Measurements from ENCODE around the gene ZBTB5.

Gene ZBTB5

DNA sequence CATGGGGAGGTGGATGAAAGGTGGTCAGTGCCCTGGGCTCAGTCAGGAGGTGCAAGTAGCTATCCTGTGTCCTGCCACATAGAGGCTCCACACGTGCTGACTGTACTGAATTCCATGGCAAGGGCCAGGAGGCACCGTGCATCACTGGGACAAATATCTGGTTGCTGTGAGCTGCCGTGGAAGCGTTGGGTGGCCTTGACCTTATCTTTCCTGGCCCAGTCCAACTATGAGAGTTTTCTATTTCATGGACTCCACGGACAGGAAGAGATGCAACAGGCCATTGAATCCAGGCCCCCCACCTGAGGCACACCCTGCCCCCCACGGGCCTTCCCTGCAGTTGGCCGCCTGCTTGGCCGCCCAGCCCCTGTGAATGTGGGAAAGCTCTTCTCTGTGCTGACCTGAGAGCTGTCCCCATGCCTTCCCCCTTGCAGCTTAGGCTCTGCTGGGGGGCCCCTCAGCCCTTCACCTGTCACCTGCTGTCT, 41.0 kb downstream of the ZBTB5 start:
- no peak for DNase-seq (ENCODE audit: low spot score)

DNA sequence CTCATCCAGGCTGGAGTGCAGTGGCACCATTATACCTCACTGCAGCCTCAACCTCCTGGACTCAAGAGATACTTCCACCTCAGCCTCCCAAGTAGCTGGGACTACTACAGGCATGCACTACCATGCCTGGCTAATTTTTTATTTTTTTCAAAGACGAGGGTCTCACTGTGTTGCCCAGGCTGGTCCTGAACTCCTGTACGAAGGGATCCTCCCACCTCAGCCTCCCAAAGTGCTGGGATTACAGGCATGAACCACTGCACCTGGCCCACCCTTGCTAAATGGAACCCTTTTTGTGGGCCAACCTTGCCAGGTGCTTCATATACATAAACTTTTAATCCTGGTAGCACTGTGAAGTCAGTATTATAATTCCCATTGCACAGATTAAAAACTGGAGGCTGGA, 41.7 kb downstream of the ZBTB5 start:
- no peak for DNase-seq (ENCODE audit: low spot score)

DNA sequence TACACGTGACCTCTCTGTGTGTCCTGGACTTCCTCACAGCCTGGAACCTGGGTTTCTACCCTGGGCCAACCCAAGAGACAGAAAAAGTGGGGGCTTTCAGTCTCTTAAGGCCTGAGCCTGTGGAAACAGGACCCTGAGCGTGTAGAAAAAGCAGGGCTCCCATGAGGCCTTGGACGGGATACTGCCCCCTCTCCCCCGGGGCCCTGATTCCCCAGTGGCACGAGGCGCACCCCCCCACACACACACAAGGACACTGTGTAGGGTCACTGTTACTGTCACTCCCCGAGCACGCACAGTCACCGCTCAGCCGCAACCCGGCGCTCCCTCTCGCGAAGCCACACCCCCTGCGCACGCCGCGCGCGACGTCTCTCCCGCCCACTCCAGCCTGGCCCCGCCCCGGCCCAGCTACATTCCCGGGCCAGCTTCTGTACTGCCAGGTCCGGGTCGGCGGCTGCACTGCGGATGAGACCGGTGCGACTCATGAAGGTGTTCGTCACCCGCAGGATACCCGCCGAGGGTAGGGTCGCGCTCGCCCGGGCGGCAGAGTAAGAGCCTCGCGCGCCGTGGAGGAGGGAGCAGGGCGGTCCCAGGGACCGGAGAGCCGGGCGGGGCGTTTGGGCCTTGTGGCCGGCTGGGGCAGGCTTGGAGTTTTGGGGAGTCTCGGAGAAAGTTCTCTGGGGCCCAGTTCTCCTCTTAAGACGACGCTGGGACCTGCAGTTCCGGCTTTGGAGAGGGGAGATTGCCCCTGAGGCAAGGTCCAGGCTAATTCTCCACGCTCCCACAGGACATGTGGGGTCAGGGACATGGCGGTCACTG, 42.8 kb downstream of the ZBTB5 start, which contains the start of gene GRHPR:
GRHPR (plus strand) TSS at position 408 of the 816 bp plus-strand sequence; CDS start at position 463, 55 bp downstream.
- peak; percentile 89 for DNase-seq (ENCODE audit: low spot score)

DNA sequence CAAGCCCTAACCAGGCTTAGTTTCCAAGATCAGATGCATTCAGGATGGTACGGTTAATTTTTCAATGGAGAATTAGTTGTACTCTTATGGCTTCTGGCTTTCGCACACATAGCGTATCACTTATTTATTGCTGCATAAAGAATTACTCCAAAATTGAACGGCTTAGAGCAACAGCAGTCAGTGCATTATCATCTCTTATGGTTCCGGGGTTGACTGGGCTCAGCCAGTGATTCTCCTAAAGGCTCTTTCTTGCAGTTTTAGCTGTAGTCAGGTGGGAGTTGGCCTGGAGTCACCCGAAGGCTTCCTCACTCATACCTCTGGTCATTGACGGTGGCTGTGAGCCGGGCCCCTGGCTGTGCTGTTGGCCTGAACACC, 43.3 kb downstream of the ZBTB5 start:
- DNase-seq (ENCODE audit: low spot score) = peak; percentile 52

DNA sequence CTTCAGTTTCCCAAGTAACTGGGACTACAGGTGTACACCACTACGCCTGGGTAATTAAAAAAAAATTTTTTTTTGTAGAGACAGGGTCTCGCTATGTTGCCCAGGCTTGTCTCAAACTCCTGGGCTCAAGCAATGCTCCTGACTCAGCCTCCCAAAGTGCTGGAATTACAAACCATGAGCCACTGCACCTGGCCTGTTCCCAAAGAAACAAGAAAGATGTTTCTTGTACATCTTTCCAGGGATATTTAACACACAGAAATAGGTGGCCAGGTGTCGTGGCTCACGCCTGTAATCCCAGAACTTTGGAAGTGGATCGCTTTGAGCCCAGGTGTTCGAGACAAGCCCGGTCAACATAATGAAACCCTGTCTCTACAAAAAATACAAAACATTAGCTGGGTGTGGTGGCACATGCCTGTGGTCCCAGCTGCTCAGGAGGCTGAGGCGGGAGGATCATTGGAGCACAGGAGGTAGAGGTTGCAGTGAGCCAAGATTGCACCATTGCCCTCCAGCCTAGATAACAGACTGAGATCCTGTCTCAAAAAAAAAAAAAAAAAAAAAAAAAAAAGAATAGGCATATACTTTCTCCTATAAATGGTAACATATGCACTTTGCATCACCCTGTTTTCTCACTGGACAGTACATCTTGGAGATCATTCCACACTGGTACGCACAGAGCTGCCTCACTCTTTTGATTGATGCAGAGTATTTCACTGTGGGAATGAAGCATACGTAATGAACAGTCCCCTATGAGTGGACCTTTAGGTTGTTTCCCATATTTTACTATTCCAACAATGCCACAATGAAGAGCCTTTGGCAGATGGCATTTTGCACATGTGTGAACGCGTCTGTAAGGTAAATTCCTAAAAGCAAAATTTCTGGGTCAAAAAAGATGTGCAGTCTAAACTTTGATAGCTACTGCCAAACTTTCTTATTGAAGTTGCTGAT, 44.7 kb downstream of the ZBTB5 start:
- no peak for DNase-seq (ENCODE audit: low spot score)

DNA sequence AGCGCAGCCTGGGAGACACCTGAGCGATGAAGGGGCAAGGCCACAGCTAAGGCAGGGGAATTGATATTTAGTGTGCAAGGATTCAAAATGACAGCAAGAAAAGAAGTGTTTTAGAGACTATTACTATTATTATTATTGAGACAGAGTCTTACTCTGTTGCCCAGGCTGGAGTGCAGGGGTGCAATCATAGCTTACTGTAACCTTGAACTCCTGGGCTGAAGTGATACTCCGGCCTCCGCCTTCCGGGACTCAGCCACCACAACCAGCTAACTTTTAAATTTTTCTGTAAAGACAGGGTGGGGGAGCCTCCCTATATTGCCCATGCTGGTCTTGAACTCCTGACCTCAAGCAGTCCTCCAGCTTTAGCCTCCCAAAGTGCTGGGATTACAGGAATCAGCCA, 46.0 kb downstream of the ZBTB5 start:
- DNase-seq (ENCODE audit: low spot score) = no peak

DNA sequence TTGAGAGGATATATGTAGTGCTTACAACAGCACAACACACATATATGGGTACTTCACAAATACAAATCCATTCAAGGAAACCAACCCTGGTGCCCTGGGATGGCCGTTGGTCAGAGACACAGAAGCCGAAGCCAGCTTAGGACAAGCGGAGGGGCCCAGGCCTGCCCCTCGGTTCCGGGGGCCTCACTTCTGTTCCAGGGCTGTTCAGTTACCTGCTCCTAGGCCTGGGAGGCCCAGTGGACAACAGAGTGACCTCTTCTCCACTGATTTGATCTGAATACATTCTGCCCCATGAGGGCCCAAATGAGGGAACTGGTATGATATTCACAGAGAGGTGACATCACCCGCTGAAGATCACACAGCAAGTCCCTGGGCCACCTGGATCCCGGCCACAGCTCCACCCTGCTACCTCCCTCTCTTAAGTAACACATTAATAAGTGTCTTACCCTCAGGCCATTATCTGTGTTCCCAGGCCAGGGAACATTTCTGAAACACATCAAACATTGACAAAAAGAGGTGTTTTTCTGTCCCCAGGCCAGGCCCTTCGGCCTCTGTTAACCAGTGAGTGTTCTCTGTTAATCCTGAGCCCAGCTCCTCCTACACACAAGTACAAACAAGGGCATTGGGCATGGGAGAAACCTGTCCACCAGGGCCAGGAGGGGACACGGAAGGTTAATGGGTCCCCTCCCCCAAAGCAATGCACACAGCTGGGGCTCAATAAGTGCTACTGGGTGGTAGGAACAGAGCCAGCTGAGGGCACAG, 47.2 kb downstream of the ZBTB5 start:
- DNase-seq (ENCODE audit: low spot score) = no peak

DNA sequence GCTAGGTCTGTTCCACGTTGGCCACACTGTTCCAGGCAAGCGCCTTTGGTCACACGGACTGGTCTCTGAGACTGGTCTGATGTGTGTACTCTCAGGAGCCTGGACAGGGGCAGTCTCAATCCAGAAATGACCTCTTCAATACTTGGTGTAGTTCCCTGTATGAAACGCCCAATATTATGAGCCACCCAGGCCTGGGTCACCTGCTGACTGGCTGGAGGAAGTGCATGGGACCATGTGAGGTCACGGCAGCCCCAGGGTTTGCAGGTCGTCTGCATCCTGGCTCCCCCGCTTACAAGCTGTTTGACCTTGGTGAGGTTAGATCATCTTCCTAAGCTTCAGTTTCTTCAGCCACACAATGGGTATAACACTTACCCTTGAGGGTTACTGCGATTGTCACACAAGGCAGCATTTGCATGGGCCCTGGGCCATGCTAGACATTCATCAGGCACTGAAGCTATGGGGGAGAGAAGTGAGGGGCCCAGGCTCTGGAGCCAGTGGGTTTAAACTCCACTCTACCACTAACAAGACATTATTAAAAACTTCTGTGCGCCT, 47.9 kb downstream of the ZBTB5 start:
- no peak for DNase-seq (ENCODE audit: low spot score)

DNA sequence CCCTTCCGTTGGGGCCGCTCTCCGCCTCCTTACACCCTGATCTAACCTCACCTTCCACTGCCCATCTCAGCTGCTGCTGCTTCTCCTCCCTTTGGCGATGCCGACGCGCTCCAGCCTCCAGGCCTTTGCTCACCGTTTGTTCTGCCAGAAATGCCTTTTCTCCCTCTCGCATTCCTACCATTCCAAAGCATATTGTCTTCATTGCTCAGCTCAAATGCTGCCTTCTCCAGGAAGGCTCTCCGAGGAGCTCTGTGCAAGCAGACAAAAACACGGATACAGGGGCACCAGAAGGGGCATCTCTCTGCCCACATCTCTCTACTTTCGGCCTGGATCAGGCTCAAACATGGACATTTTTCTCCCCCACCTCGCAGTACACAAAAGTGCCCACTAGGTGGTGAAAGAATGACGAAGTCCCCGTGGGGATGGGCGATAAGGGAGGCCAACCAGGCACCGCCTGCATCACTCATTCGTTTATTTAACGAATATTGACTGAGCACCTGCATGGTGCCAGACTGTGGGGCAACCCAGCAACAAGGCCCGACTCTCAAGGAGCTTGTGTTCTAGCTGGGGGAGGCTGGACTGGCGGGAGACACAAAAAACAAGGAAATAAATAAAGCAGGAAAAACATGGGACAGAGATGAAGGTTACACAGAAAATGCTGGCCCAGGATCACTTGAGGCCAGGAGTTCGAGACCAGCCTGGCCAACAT, 50.1 kb downstream of the ZBTB5 start:
- peak; percentile 72 for DNase-seq (ENCODE audit: low spot score)

DNA sequence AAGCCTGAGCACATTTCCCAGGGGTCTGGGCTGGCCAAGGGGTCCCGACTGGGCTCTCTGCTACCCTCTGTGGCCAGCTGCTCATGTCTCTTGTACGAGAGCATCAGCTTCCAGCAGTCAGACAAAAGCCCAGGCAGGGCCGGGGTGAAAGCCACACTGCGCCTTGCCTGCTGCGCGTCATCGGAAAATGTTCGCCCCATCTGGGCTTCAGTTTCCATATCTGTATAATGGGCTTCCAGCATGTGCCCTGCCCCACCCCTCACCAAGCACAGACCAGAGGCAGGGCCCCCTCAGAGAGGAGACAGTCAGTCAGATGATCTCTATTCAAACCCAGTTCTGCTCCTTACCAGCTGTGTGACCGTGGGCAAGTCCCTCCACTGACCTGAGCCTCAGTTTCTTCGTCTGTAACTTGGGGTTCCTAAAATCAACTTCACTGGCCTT, 50.7 kb downstream of the ZBTB5 start:
- DNase-seq (ENCODE audit: low spot score) = no peak

DNA sequence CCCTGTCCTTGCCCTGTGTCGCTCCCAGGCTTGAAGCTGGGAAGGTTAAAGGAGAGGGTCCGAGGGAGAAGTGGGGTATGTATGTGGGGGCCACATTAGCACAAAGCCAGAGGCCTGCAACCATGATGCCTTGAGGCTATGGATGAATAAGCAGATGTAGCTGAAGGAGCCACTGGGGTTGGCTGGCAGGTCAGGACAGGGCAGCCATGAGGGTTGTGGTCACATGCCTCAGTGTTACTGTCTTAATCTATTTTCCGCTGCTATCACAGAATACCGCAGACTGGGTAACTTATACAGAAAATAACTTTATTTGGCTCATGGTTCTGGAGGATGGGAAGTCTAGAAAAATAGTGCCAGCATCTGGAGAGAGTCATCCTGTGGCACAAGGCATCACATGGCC, 51.9 kb downstream of the ZBTB5 start:
- no peak for DNase-seq (ENCODE audit: low spot score)

DNA sequence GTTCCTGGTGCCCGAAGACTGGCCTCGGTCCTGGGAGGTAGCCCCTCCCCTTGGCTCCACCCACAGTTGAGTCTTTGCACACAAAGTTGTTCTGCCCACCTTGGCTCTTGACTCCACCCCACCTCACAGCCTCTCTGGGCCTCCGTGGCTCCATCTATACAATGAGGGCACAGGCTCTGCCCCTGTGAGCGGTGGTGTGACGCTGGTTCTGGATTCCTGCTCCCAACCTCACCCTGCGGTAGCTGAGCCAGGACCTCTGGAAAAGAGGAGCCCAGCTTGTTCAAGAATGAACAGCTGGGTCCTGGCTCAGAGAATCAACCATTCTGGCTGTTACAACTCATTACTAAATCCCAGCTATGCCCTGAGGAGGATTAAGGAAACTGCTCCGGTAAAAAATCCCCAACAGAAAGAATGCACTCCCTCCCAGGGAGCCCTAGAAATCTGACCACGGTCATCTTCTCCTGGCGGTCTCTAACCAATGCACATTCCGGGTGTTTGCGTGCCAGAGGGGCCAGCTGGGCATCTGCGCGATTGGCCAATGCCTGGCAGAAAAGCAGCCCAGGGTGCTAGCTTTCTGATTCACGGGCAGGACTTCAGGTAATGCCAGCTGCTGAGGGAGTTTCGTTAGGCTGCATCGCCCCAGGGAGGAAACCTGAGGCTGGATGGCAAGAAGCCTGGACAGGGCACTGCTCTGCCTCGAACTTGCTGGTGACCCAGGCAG, 52.7 kb downstream of the ZBTB5 start:
- no peak for DNase-seq (ENCODE audit: low spot score)

DNA sequence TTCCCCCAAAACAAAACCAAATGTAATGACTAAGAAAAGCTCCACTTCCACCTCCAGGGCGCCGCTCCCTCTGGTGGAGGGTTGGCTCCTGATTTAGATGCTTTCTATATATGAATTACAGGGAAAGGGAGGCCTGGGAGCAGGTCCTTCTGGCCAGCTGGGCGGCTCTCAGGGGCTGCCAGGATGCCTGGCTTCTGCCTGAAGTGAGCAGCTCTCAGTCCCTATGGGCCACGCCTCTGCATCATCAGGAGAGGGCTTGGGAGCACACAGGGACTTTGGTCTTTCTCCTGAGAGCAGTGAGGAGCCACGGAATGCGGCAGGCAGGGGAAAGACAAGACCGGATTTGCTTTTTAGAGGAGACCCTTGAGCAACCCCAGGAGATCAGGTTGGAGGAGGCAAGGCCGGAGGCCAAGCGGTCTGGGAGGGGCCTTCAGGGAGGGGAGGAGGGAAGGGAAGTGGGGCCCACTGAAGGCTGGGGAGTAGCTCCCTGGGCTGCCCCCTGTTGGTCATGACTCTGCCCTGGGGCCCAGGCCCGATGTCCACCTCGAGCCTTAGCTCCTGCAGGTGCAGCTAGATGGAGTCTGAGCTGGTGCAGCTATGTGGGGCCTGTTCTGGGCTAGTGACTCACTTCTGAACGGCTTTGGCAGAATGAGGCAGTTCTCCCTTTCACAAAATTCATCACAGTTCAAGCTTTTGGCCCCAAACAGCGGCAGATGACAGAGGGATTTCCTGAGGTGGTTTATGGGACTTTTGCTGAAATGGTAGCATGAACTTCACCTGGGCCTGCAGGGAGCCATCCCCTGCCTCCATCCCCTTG, 54.1 kb downstream of the ZBTB5 start:
- no peak for DNase-seq (ENCODE audit: low spot score)

DNA sequence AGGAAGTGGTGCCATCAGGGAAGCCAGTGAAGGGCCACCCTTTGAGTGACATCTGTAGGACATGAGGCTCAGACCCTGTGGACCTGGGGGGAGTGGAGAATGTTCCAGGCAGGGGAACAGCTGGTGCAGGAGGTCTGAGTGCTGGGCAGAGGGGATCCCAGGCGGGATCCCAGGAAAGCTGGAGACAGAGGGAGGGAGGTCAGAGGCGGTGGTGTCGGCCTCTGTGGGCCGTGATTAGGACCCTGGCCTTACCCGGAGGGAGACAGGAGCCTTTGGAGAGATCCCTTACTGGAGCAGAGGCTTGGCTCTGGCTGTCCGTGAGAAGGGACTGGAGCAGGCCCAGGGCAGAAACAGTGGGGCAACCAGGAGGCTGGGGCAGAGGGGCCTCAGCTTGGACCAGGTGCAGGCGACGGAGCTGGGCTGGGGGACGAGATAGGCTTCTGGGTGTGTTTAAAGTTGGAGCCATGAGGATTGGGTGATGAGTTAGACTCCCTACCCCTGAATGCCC, 54.8 kb downstream of the ZBTB5 start:
- no peak for DNase-seq (ENCODE audit: low spot score)

DNA sequence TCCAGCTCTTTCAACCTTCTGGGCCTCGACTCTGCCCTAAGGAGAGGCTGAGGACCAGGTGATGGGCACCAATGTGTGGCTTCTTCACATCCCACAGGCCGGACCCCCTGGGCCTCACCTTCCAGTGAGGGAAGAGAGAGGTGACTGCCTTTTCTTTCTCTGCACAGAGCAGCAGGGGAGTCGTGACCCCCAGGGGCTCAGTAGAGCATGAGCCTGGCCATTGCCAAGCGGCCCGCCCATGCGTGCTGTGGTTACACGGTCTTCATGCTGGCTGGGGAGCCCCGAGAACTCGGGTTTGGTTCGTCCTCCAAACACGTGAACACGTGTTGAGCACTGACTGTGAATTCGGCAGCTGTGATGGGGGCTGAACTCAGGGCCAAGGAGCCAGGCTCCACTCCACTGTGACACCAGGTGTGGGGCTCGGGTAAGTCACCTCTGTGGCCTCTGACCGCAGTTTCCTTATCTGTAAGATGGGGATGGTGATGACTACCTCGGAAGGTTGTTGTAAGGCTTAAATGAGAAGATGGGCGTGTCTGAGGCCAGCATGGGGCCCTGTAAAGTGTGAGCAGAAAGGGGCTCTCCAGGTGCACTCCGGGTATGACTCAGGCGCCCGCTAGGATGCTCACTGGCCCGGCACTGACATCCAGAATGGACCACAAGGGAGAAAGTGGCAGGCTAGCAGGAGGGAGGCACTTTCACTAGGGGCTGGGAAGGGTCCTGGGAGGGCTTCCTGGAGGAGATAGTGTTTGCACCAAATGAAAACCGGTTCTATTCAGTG, 56.1 kb downstream of the ZBTB5 start:
- no peak for DNase-seq (ENCODE audit: low spot score)

DNA sequence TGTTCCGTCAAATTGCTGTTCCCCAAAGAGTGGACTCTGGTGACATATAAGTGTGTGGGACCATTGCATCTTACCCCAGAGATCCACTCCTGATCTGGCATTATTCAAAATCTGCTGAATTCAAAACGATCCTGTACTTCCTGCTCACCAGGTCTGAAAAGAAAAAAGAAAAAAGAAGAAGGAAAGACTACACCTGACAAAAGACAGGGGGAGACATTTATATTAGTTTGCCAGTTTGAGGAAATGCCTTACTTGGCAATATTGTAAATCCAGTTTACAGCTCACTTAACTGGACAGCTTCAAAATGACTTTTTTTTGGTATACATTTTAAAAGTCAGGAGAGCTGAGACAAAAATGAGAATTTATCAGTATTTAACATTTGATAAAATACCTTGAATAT, 57.8 kb downstream of the ZBTB5 start:
- no peak for DNase-seq (ENCODE audit: low spot score)

DNA sequence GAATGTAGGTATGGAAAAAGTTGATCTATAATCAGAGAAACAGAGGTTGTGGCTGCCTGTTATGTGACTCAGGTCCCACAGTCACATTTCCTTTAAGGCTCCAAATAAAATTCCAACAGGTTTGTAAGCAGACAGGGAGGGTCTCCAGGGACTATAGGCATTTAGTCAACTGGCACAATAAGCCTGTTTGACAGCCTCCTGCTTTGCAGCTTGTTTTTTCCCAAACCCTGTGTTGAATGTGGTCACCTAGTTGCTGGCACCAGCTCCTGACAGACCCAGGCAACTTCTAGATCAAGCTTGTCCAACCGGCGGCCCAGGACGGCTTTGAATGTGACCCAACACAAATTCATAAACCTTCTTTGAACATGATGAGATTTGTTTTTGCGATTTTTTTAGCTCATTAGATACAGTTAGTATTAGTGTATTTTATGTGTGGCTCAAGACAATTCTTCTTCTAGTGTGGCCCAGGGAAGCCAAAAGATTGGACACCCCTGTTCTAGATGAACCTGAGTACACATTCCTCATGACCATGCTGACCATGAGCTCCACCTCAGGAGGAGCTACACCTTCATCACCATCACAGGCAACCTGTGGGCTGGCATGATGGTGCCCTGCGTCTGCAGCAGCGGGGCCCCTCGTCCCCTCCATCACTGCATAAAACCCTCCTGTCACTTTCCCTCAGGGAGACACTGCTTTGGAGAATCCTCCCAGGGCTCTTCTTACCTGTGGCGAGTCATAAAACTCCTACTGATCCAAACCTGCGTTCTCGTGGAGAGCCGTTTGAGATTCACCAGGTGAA, 58.4 kb downstream of the ZBTB5 start:
- no peak for DNase-seq (ENCODE audit: low spot score)
